Embryonic facial prominence (tissue), 1 donor: Measurements from ENCODE around the gene MCC.
"Not testable (repeated sequence)": the region's sequence is repeated elsewhere in the genome, so short reads cannot be mapped to it uniquely, and the experiment has no call there.

Experiments used
- DNase-seq: peaks from one replicate; pipeline ENCODE4 v3.0.0-alpha.2; 2016; ENCODE audit errors: extremely low spot score

Gene MCC

GRCh38 chr5:113425909-113426308 lies 62.3 kb downstream of the MCC start:
- no peak for DNase-seq

- no peak for DNase-seq
Measured at GRCh38 chr5:113421693-113422092, 66.6 kb downstream of the MCC start.

GRCh38 chr5:113405530-113405929 lies 82.7 kb downstream of the MCC start:
- DNase-seq: no peak

GRCh38 chr5:113404269-113404668 lies 84.0 kb downstream of the MCC start:
- no peak for DNase-seq

GRCh38 chr5:113397986-113398385 lies 90.3 kb downstream of the MCC start:
- DNase-seq: not testable (repeated sequence)

- DNase-seq: no peak
Measured at GRCh38 chr5:113397046-113397445, 91.2 kb downstream of the MCC start.

- no peak for DNase-seq
Measured at GRCh38 chr5:113394658-113395057, 93.6 kb downstream of the MCC start.

GRCh38 chr5:113390224-113390623 lies 98.0 kb downstream of the MCC start:
- DNase-seq: no peak

- no peak for DNase-seq
Measured at GRCh38 chr5:113389116-113389515, 99.1 kb downstream of the MCC start.

GRCh38 chr5:113387844-113388243 lies 100.4 kb downstream of the MCC start:
- no peak for DNase-seq

- DNase-seq: no peak
Measured at GRCh38 chr5:113384782-113385285, 103.4 kb downstream of the MCC start.

- DNase-seq: no peak
Measured at GRCh38 chr5:113382731-113383130, 105.5 kb downstream of the MCC start.

- DNase-seq: no peak
Measured at GRCh38 chr5:113381791-113382190, 106.5 kb downstream of the MCC start.

GRCh38 chr5:113380807-113381326 lies 107.4 kb downstream of the MCC start:
- no peak for DNase-seq

- no peak for DNase-seq
Measured at GRCh38 chr5:113379936-113380806, 108.1 kb downstream of the MCC start.

GRCh38 chr5:113378959-113379541 lies 109.2 kb downstream of the MCC start:
- no peak for DNase-seq

GRCh38 chr5:113378514-113378913 lies 109.7 kb downstream of the MCC start:
- no peak for DNase-seq

GRCh38 chr5:113378081-113378480 lies 110.2 kb downstream of the MCC start:
- no peak for DNase-seq

- DNase-seq: no peak
Measured at GRCh38 chr5:113376640-113377039, 111.6 kb downstream of the MCC start.

GRCh38 chr5:113375480-113376060 lies 112.7 kb downstream of the MCC start:
- DNase-seq: no peak

GRCh38 chr5:113373426-113373825 lies 114.8 kb downstream of the MCC start:
- DNase-seq: no peak

- DNase-seq: no peak
Measured at GRCh38 chr5:113371721-113372196, 116.5 kb downstream of the MCC start.
